K562 (cell line): Measurements from ENCODE around the gene SORT1. TPM values are rescaled to one million over a fixed set of nuclear protein-coding genes. Genes with fewer than 3 reads are reported as not detected.

Experiments used
- ARID4B ChIP-seq: sonication (generic); formaldehyde crosslinking; IDR thresholded peaks from 2 replicates; pipeline ENCODE4 v1.8.0; 2022; ENCODE audit warnings: mild to moderate bottlenecking, missing genetic modification reagents
- ATF1 ChIP-seq, 2 experiments: fragments of 450-650 bp in 1 of 2; IDR thresholded peaks; 2 replicates each; pipeline ENCODE4 v1.6.1; 2016; ENCODE audit warnings: missing compliant biosample characterization in 1 of 2, missing genetic modification characterization in 1 of 2
- BRF1 ChIP-seq: IDR thresholded peaks from 3 replicates; pipeline ENCODE4 v1.6.1; 2011; ENCODE audit warnings: borderline replicate concordance, mild to moderate bottlenecking; ENCODE audit not compliant: insufficient read length; ENCODE audit errors: extremely low read depth
- CBFB ChIP-seq: sonication (generic); formaldehyde crosslinking; IDR thresholded peaks from 2 replicates; pipeline ENCODE4 v1.4.0; 2020; ENCODE audit warnings: mild to moderate bottlenecking, missing genetic modification reagents
- DPF2 ChIP-seq: fragments of 450-650 bp; IDR thresholded peaks from 2 replicates; pipeline ENCODE4 v1.6.1; 2016
- GTF2A2 ChIP-seq: IDR thresholded peaks from 2 replicates; pipeline ENCODE4 v1.6.1; 2016; ENCODE audit warnings: mild to moderate bottlenecking, missing genetic modification characterization, missing compliant biosample characterization
- KAT7 ChIP-seq: sonication (generic); formaldehyde crosslinking; IDR thresholded peaks from 2 replicates; pipeline ENCODE4 v1.8.0; 2022; ENCODE audit warnings: missing genetic modification reagents, mild to moderate bottlenecking, borderline replicate concordance
- KLF6 ChIP-seq: fragments of 250-450 bp; sonication (Bioruptor Pico); IDR thresholded peaks from 2 replicates; pipeline ENCODE4 v1.4.0; 2020; ENCODE audit warnings: mild to moderate bottlenecking, moderate library complexity, borderline replicate concordance
- MED1 ChIP-seq: sonication (generic); formaldehyde crosslinking; IDR thresholded peaks from 2 replicates; pipeline ENCODE4 v1.8.1; 2023; ENCODE audit warnings: missing genetic modification reagents, borderline replicate concordance
- NFIC ChIP-seq: fragments of 450-650 bp; IDR thresholded peaks from 2 replicates; pipeline ENCODE4 v1.6.1; 2017; ENCODE audit warnings: mild to moderate bottlenecking, inconsistent platforms
- NR0B1 ChIP-seq: fragments of 450-650 bp; IDR thresholded peaks from one replicate; pipeline ENCODE4 v1.6.1; 2018; ENCODE audit warnings: mild to moderate bottlenecking, moderate library complexity; ENCODE audit not compliant: partially characterized antibody
- USF2 ChIP-seq: sonication (generic); formaldehyde crosslinking; IDR thresholded peaks from 2 replicates; pipeline ENCODE4 v1.5.0; 2020; ENCODE audit warnings: missing genetic modification reagents
- ZBTB5 ChIP-seq: fragments of 450-650 bp; IDR thresholded peaks from 2 replicates; pipeline ENCODE4 v1.6.1; 2017; ENCODE audit warnings: antibody characterized with exemption
- ZBTB9 ChIP-seq: fragments of 450-650 bp; formaldehyde crosslinking; IDR thresholded peaks from 2 replicates; pipeline ENCODE4 v1.4.0; 2020; ENCODE audit warnings: mild to moderate bottlenecking, moderate library complexity
- ZFP1 ChIP-seq: fragments of 450-650 bp; formaldehyde crosslinking; IDR thresholded peaks from 2 replicates; pipeline ENCODE4 v1.4.0; 2020; ENCODE audit warnings: mild to moderate bottlenecking, mixed read lengths
- ZKSCAN1 ChIP-seq: fragments of 150-350 bp; IDR thresholded peaks from 2 replicates; pipeline ENCODE4 v1.6.1; 2016; ENCODE audit warnings: low read depth, low read length
- polyA plus RNA-seq, 8 experiments: library from polyadenylated mRNA; depleted of rRNA in 4 of 8; stranded (reverse) in 5 of 8; unstranded in 3 of 8; fragments of >200 nt; fragmentation: Nextera tagmentation in 2 of 8; fragmentation: Illumina TruSeq in 1 of 8; extraction: Ambion mirVana in 2 of 8; extraction: Trizol in 1 of 8; gene quantifications; 2 replicates each; pipeline versions ENCODE4 v1.2.1 to v1.2.3, GENCODE V29; 2011 to 2014; ENCODE audit warnings: inconsistent platforms in 1 of 8, missing spikeins in 1 of 8
- total RNA-seq, 7 experiments: library from RNA; depleted of rRNA in 6 of 7; stranded (reverse); fragments of >200 nt in 6 of 7; fragmentation: Illumina TruSeq in 2 of 7; extraction: Trizol in 2 of 7; gene quantifications; 2 replicates each; pipeline versions ENCODE4 v1.2.1 to v1.2.3, GENCODE V29; 2011 to 2021; ENCODE audit warnings: low replicate concordance in 1 of 7
- TF ChIP-seq, protein P1 (sequence below): fragments of 450-650 bp; IDR thresholded peaks from 2 replicates; pipeline ENCODE4 v1.6.1; 2014; ENCODE audit warnings: low read depth, mild to moderate bottlenecking, moderate library complexity, borderline replicate concordance

The SORT1 gene
- total and polyA plus RNA-seq, 9 of the 15 experiments (the other 6 are each of a cell fraction or from before 2014, with no cell fraction given) = 27.4 to 112 (median 65.0) TPM

GRCh38 chr1:109290998-109291397 lies 106.7 kb downstream of the SORT1 start (continued):
- TF ChIP-seq ZBTB5 (no peak), DPF2 (no peak), ZKSCAN1 (no peak), ARID4B (CRISPR knock-in tag) (no peak), CBFB (CRISPR knock-in tag) (no peak), ZBTB9 (CRISPR knock-in tag) (peak; percentile 47; the same call in 1 of the 2 replicates), BRF1 (no peak), NFIC (peak; percentile 46), ZFP1 (CRISPR knock-in tag) (no peak), KAT7 (CRISPR knock-in tag) (no peak), GTF2A2 (no peak), ATF1 (CRISPR knock-in tag; IDR thresholded peaks at IDR 0.05) (no peak), ATF1 (tag; IDR thresholded peaks at IDR 0.05) (peak; percentile 69), USF2 (peak; percentile 68), KLF6 (CRISPR knock-in tag) (0 out of 2 replicates have a peak, but pooled peaks have one; percentile 26), MED1 (CRISPR knock-in tag) (no peak), NR0B1 (no peak)
- TF ChIP-seq, protein P1, sequence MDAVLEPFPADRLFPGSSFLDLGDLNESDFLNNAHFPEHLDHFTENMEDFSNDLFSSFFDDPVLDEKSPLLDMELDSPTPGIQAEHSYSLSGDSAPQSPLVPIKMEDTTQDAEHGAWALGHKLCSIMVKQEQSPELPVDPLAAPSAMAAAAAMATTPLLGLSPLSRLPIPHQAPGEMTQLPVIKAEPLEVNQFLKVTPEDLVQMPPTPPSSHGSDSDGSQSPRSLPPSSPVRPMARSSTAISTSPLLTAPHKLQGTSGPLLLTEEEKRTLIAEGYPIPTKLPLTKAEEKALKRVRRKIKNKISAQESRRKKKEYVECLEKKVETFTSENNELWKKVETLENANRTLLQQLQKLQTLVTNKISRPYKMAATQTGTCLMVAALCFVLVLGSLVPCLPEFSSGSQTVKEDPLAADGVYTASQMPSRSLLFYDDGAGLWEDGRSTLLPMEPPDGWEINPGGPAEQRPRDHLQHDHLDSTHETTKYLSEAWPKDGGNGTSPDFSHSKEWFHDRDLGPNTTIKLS = peak; percentile 88
